NB4 (cell line): ENCODE measurements around the gene RSPH3.
A peak's percentile ranks its signal among the peaks of the same experiment; 100 is the strongest.

ENCODE experiments used
- DNase-seq: peaks from one replicate; pipeline ENCODE4 v3.0.0; 2010; ENCODE audit warnings: low read depth
- H3K4me3 ChIP-seq: one replicate; pipeline ENCODE4 v1.5.1; 2011; ENCODE audit warnings: mild to moderate bottlenecking, low read depth, low read length, moderate library complexity
- CTCF ChIP-seq: IDR thresholded peaks from one replicate; pipeline ENCODE4 v1.5.1; 2012; ENCODE audit warnings: low read depth, low read length
- MYC ChIP-seq: IDR thresholded peaks from 2 replicates; pipeline ENCODE4 v1.6.1; 2011; ENCODE audit warnings: low read depth, low read length
- POLR2A ChIP-seq: IDR thresholded peaks from 2 replicates; pipeline ENCODE4 v1.6.1; 2011; ENCODE audit warnings: mild to moderate bottlenecking; ENCODE audit not compliant: insufficient read length; ENCODE audit errors: extremely low read depth
- TF ChIP-seq, protein P1 (sequence below): IDR thresholded peaks from 2 replicates; pipeline ENCODE4 v1.6.1; 2011; ENCODE audit warnings: low read depth, low read length

The RSPH3 gene

DNA sequence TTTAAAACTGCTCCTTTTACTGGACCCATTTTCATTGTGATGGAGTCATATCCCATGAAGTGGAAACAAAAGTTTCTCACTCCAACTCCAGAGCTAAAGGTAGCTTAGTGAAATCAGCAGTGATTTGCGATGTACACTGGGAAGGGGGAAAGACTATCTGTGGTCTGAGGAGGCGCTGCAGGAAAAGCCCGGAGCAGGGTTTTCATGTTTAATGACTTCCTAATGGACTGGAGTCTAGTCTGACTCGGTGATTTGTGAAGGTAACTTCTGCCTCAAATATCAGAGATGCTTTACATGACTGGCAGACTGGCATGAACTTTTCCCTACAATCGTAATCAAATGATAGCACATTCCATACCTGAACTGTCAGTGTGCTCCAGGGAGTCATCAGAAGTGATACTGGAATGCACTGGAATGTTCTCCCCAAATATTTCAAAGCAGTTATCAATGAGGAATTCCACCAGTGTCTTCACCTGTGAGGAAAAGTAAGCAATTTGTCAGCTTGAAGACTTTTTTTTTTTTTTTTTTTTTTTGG lies 37.8 kb upstream of the RSPH3 start:
- DNase-seq, result no peak
- TF ChIP-seq, protein P1, sequence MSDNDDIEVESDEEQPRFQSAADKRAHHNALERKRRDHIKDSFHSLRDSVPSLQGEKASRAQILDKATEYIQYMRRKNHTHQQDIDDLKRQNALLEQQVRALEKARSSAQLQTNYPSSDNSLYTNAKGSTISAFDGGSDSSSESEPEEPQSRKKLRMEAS, result no peak
- TF ChIP-seq CTCF (no peak), POLR2A (no peak), MYC (no peak)
- no peak overlapping the region for H3K4me3 ChIP-seq

- H3K4me3 ChIP-seq, result no peak overlapping the region
- peak; percentile 35 for DNase-seq
- TF ChIP-seq, protein P1, result no peak
- TF ChIP-seq CTCF (no peak), MYC (no peak), POLR2A (no peak)
Measured at GRCh38 chr6:159036673-159037072, 36.7 kb upstream of the RSPH3 start.

- no peak overlapping the region for H3K4me3 ChIP-seq
- DNase-seq, result no peak
- TF ChIP-seq CTCF (no peak), POLR2A (no peak), MYC (no peak)
- TF ChIP-seq, protein P1, result no peak
Measured at GRCh38 chr6:159035891-159036290, 35.9 kb upstream of the RSPH3 start.

DNA sequence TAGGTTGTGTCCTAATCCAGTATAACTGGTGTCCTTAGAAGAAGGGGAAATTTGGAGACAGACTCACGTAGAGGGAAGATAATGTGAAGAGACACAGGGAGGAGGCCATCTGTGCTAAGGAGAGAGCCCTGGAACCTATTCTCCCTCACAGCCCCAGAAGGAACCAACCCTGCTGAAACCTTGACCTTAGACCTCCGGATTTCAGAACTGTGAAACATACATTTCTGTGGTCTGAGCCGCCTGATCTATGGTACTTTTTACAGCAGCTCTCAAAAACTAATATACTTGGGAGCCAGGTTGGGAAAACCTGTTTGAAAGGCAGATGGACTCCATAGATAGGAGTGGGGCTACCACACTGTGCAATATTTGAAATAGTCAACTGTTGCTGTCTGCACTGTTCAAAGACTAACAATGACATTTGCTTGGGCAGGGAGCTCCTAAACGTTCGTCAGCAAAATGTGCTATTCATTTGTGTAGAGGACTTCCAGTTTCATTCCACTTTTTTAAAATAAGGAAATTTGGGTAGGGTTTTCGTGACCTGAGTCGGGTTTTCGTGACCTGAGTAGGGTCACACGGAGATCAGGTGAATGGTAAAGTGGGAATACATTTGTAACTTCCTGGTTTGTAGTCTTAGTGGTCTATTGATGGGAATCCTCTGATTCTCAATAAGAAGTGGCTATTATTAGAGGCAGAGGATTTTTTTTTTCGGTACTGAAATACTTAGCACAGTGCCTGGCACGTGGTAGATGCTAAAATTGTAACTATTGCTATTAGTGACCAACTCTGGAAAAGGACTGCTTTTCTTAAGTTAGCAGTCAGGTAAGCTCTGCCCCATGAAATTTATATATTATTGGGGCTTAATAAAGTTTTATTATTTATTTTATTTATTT lies 33.4 kb upstream of the RSPH3 start:
- TF ChIP-seq POLR2A (no peak), MYC (no peak), CTCF (no peak)
- TF ChIP-seq, protein P1, result no peak
- peak; percentile 62 for DNase-seq
- H3K4me3 ChIP-seq, result no peak overlapping the region

GRCh38 chr6:159031846-159032245 lies 31.8 kb upstream of the RSPH3 start:
- no peak overlapping the region for H3K4me3 ChIP-seq
- DNase-seq, result peak; percentile 24
- no peak for TF ChIP-seq POLR2A
- TF ChIP-seq MYC, result no peak
- TF ChIP-seq, protein P1, result no peak
- no peak for TF ChIP-seq CTCF
